ENCODE measurements around the gene DNER.

Gene DNER

DNA sequence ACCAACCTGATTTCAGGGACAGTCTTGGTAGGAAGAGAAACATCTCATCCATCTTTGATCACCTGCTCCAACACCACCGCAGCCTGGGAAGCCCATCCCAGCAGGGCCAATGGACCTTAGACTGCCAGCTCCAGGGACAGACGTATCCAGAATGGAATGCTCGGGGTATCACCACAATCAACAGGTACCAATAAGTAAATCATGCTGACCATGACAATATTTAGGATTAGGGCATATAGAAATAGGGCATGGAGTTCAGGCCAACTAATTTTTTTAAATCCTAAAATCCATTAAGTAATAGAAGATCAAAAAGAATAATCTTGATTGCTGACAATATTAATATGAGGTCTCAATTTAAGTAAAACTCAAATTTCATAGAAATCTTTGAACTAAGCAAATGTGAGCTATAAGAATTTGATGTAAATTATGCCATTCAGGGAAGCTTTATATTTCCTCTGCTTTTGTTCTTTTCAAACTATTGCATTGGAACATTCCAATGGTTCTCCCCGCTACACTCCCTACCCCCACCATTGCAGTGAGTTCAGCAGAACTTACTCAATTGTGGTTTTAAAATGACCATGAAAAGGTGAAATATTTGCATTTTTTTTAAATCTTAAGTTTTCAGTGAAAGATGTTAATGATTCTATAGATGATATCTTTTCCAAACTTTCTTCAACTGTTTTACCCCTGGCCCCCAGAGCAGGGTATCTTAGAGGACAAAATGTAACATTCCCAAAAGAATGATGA is 138.6 kb downstream of the DNER start:
- H3K27me3 ChIP-seq (ENCODE audit: control insufficient read depth, insufficient read depth, low read length): no peaks in the 10 kb centered on the region
- H3K9ac ChIP-seq: no peak overlapping the region
- TF ChIP-seq, protein P1, sequence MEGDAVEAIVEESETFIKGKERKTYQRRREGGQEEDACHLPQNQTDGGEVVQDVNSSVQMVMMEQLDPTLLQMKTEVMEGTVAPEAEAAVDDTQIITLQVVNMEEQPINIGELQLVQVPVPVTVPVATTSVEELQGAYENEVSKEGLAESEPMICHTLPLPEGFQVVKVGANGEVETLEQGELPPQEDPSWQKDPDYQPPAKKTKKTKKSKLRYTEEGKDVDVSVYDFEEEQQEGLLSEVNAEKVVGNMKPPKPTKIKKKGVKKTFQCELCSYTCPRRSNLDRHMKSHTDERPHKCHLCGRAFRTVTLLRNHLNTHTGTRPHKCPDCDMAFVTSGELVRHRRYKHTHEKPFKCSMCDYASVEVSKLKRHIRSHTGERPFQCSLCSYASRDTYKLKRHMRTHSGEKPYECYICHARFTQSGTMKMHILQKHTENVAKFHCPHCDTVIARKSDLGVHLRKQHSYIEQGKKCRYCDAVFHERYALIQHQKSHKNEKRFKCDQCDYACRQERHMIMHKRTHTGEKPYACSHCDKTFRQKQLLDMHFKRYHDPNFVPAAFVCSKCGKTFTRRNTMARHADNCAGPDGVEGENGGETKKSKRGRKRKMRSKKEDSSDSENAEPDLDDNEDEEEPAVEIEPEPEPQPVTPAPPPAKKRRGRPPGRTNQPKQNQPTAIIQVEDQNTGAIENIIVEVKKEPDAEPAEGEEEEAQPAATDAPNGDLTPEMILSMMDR (IDR thresholded peaks at IDR 0.05): no peak
- no peak overlapping the region for H2AFZ ChIP-seq
- no peak overlapping the region for H3K27ac ChIP-seq
- H3K9me3 ChIP-seq (ENCODE audit: control insufficient read depth, low read length): no peaks in the 10 kb centered on the region
- no peaks in the 10 kb centered on the region for H3K4me1 ChIP-seq
- no peaks in the 10 kb centered on the region for H3K79me2 ChIP-seq
- no peaks in the 10 kb centered on the region for H3K36me3 ChIP-seq (ENCODE audit: control insufficient read depth, insufficient read depth, low read length)
- H3K4me2 ChIP-seq (ENCODE audit: low read length): no peak overlapping the region
- H3K4me3 ChIP-seq (ENCODE audit: low read depth, low read length): no peak overlapping the region

DNA sequence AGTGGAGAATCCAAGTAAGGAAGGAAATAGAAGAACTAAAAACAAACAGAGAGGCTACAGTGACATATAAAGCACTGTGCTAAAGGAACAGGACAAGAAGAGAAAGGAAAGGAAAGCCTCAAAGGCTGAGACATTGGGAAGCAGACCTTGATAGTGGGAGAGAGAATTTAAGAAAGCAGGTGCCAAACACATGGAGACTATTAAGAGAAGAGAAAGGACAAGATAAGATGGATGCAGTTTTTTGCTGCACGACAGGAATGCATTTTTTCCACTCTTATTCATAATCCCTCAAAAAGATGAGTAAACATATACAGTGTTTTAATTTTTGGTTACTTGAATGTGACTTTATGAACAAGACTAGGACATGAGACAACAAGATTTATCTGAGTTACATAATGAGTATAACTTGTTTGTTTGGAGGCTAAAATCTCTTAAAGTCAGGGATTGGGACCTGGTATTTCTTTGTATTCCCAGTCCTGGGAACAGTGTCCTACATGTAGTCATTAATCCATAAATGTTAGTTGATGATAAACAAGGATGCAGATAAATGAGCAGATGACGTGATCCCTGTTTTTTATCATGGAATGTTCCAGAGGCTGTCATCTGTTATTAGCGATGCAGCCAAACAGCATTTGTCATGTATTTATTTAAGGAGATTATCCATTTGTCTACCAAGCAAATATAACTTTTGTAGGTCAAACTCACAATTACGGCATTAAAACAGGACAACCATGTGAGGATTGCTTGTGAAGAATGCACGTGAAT is 141.7 kb downstream of the DNER start:
- no peak overlapping the region for H3K4me2 ChIP-seq (ENCODE audit: low read length)
- no peaks in the 10 kb centered on the region for H3K79me2 ChIP-seq
- H3K4me3 ChIP-seq (ENCODE audit: low read depth, low read length): no peak overlapping the region
- TF ChIP-seq, protein P1 (IDR thresholded peaks at IDR 0.05): no peak
- no peak overlapping the region for H3K27ac ChIP-seq
- H2AFZ ChIP-seq: no peak overlapping the region
- no peaks in the 10 kb centered on the region for H3K4me1 ChIP-seq
- H3K9me3 ChIP-seq (ENCODE audit: control insufficient read depth, low read length): no peaks in the 10 kb centered on the region
- H3K27me3 ChIP-seq (ENCODE audit: control insufficient read depth, insufficient read depth, low read length): no peaks in the 10 kb centered on the region
- H3K36me3 ChIP-seq (ENCODE audit: control insufficient read depth, insufficient read depth, low read length): no peaks in the 10 kb centered on the region
- no peak overlapping the region for H3K9ac ChIP-seq

DNA sequence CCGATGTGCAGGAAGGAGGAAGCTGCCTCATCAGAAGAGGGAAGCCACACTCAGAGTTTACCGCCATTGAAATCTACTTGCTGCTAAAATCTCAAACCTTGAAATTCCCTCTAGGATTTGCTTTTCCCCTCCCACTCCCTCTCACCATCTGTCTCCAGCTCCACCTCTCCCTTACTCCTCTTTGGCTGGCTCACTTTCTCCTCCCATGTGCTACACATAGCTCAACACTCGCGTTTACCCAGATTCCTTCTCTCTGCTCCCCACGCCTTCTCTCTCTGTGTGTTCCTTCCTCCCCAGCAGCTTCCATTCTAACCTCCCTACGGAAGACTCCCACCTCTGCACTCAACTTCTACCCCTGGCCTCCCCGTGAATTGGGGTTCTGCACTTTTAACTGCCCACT is 143.1 kb downstream of the DNER start:
- Histone ChIP-seq H3K79me2 (no peaks in the 10 kb centered on the region), H3K4me1 (no peaks in the 10 kb centered on the region), H3K27ac (no peak overlapping the region), H3K36me3 (ENCODE audit: control insufficient read depth, insufficient read depth, low read length) (no peaks in the 10 kb centered on the region), H3K4me3 (ENCODE audit: low read depth, low read length) (no peak overlapping the region), H3K4me2 (ENCODE audit: low read length) (no peak overlapping the region), H2AFZ (no peak overlapping the region), H3K9ac (no peak overlapping the region), H3K27me3 (ENCODE audit: control insufficient read depth, insufficient read depth, low read length) (no peaks in the 10 kb centered on the region), H3K9me3 (ENCODE audit: control insufficient read depth, low read length) (no peaks in the 10 kb centered on the region)
- TF ChIP-seq, protein P1 (IDR thresholded peaks at IDR 0.05): no peak

DNA sequence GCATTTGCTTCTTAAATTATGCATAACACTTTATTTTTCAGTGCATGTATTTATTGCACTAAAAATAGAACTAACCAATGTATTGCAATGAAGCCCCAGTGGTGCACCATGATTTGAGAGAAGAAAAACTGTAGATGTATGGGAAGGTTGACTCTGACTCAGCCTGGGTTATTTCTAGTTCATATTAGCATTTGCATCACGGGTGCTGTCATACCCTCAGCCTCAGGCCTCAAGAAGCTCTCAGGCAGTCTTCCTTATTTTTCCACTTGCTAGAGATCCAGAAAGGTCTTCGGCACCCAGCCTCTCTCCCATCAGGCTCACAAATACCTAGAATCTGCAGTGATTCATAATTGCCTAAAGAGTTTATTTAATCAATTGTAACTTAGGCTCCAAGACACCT is 148.0 kb downstream of the DNER start:
- Histone ChIP-seq H2AFZ (no peak overlapping the region), H3K27me3 (ENCODE audit: control insufficient read depth, insufficient read depth, low read length) (no peaks in the 10 kb centered on the region), H3K27ac (no peak overlapping the region), H3K4me1 (no peaks in the 10 kb centered on the region), H3K9me3 (ENCODE audit: control insufficient read depth, low read length) (no peaks in the 10 kb centered on the region), H3K9ac (no peak overlapping the region), H3K79me2 (no peaks in the 10 kb centered on the region), H3K4me3 (ENCODE audit: low read depth, low read length) (no peak overlapping the region), H3K36me3 (ENCODE audit: control insufficient read depth, insufficient read depth, low read length) (no peaks in the 10 kb centered on the region), H3K4me2 (ENCODE audit: low read length) (no peak overlapping the region)
- TF ChIP-seq, protein P1 (IDR thresholded peaks at IDR 0.05): no peak
